ENCODE data around the gene ARVCF. TPM values are rescaled to one million over a fixed set of nuclear protein-coding genes. Genes with fewer than 3 reads are reported as not detected.

The ARVCF gene
- total and polyA plus RNA-seq, 2 of the 8 experiments (the other 6 are each of a cell fraction or from before 2014, with no cell fraction given) = 31.0 to 43.2 TPM

GRCh38 chr22:20064140-20064480 lies 47.5 kb upstream of the ARVCF start:
- no peak overlapping the region for H2AK5ac ChIP-seq (ENCODE audit: low read depth, low read length)
- DNase-seq (ENCODE audit: low read depth in 1 of 2, low spot score in 2 of 2) (no peak), FAIRE-seq (no peak)
- no peaks in the 10 kb centered on the region for H3K79me2 ChIP-seq (ENCODE audit: control insufficient read depth in 1 of 2, insufficient read depth in 2 of 2, low read length in 2 of 2)
- H3K18ac ChIP-seq (ENCODE audit: extremely low read depth, low read length) = no peak overlapping the region
- no peaks in the 10 kb centered on the region for H3K23me2 ChIP-seq (ENCODE audit: low read depth, low read length)
- H3K36me3 ChIP-seq (ENCODE audit: control insufficient read depth in 2 of 4, insufficient read depth in 4 of 4, low read length in 3 of 4) = no peaks in the 10 kb centered on the region
- H4K5ac ChIP-seq (ENCODE audit: insufficient read length, low read depth, low read length) = no peak overlapping the region
- no peak overlapping the region for H2BK5ac ChIP-seq (ENCODE audit: low read depth, low read length)
- no peak overlapping the region for H3K9ac ChIP-seq (replicated peaks in 1 of 4; ENCODE audit: extremely low read depth in 1 of 4, low read depth in 3 of 4, low read length in 3 of 4)
- H3K4ac ChIP-seq (replicated peaks; ENCODE audit: insufficient read length, low read depth, low read length) = no peak overlapping the region
- POLR2A ChIA-PET (ENCODE audit: partially characterized antibody) = interaction anchor here (1.4 kb wide), 1 partner anchor 15 kb away, joined by 3 read pairs; the partner anchor contains the start of gene DGCR8
- no peak overlapping the region for H3K23ac ChIP-seq (ENCODE audit: insufficient read length)
- no peak overlapping the region for H4K8ac ChIP-seq (ENCODE audit: extremely low read depth, insufficient read depth, low read length)
- H3K4me2 ChIP-seq (ENCODE audit: insufficient read depth in 1 of 2, low read depth in 2 of 2, low read length in 2 of 2) = no peak overlapping the region
- H3K79me1 ChIP-seq (ENCODE audit: low read depth, low read length) = no peaks in the 10 kb centered on the region
- no peak overlapping the region for H3K56ac ChIP-seq (replicated peaks; ENCODE audit: insufficient read length, low read depth, low read length)
- H3K27me3 ChIP-seq (replicated peaks in 1 of 4; ENCODE audit: control insufficient read depth in 3 of 4, extremely low read depth in 1 of 4, insufficient read depth in 3 of 4, low read length in 3 of 4) = no peaks in the 10 kb centered on the region; a peak in 2 of 7 replicates
- H4K91ac ChIP-seq (replicated peaks; ENCODE audit: insufficient read length, low read length) = no peak overlapping the region
- CTCF ChIA-PET (ENCODE audit: partially characterized antibody) = no interaction called here
- 78% methylated on average over 3 of the region's 3 CpGs; no CpG with 5 or more reads in 1 of the 2 experiments for WGBS, 2 experiments (ENCODE audit: extremely low coverage in 1 of 2, insufficient coverage in 1 of 2, insufficient read length in 1 of 2, insufficient replicate concordance in 2 of 2, low coverage in 1 of 2, low lambda C conversion rate in 2 of 2, missing lambda C conversion rate in 1 of 2)
- no peak overlapping the region for H3K14ac ChIP-seq (ENCODE audit: insufficient read length)
- H3K9me3 ChIP-seq (ENCODE audit: insufficient read depth in 2 of 2, low read depth in 1 of 2, low read length in 1 of 2) = no peaks in the 10 kb centered on the region
- H4K20me1 ChIP-seq (replicated peaks in 1 of 2; ENCODE audit: control insufficient read depth in 1 of 2, insufficient read depth in 2 of 2, low read length in 2 of 2) = peaks cover 0 to 6% of the 10 kb centered on the region in 2 experiments
- no peak overlapping the region for H2BK120ac ChIP-seq (replicated peaks; ENCODE audit: low read depth, low read length)
- no peak overlapping the region for H2BK12ac ChIP-seq (ENCODE audit: low read depth, low read length)
- no peaks in the 10 kb centered on the region for H3K4me1 ChIP-seq (replicated peaks in 1 of 4; ENCODE audit: control insufficient read depth in 3 of 4, insufficient read depth in 4 of 4, low read length in 3 of 4)
- no peak overlapping the region for H2BK15ac ChIP-seq (ENCODE audit: low read length)
- no peak overlapping the region for H2AFZ ChIP-seq (ENCODE audit: low read length)
- H2BK20ac ChIP-seq (ENCODE audit: low read length) = no peak overlapping the region
- no peak overlapping the region for H3K27ac ChIP-seq (ENCODE audit: low read depth, low read length)
- H3K4me3 ChIP-seq (ENCODE audit: extremely low read depth in 1 of 4, insufficient read depth in 2 of 4, low read depth in 3 of 4, low read length in 4 of 4) = no peak overlapping the region
- no peak for TF ChIP-seq CHD2 (IDR thresholded peaks at IDR 0.05; ENCODE audit: low read length)
- TF ChIP-seq JUN (IDR thresholded peaks at IDR 0.05; ENCODE audit: low read depth, low read length) = no peak
- no peak for TF ChIP-seq USF2 (IDR thresholded peaks at IDR 0.05; ENCODE audit: low read length)
- no peak for TF ChIP-seq RXRA (IDR thresholded peaks at IDR 0.05; ENCODE audit: insufficient read depth, low read depth, low read length)
- no peak for TF ChIP-seq POU5F1 (IDR thresholded peaks at IDR 0.05; ENCODE audit: low read depth, low read length)
- no peak for TF ChIP-seq BACH1 (IDR thresholded peaks at IDR 0.05; ENCODE audit: low read length)
- no peak for TF ChIP-seq SAP30 (IDR thresholded peaks at IDR 0.05; ENCODE audit: insufficient read depth, insufficient replicate concordance, low read length)
- no peak for TF ChIP-seq CBX8 (IDR thresholded peaks at IDR 0.05; ENCODE audit: borderline replicate concordance, low read depth, low read length)
- TF ChIP-seq CTBP2 (IDR thresholded peaks at IDR 0.05; ENCODE audit: borderline replicate concordance, insufficient read depth, insufficient read length, low read length) = no peak
- TF ChIP-seq KDM1A (IDR thresholded peaks at IDR 0.05; ENCODE audit: borderline replicate concordance, low read length) = no peak
- no peak for TF ChIP-seq RNF2 (IDR thresholded peaks at IDR 0.05; ENCODE audit: borderline replicate concordance, low read depth, low read length, missing control alignments, poor library complexity, severe bottlenecking)
